HFFc6 (cell line): ENCODE results near the gene SLC9C2. TPM values are rescaled to one million over a fixed set of nuclear protein-coding genes. Genes with fewer than 3 reads are reported as not detected.

Experiments used
- DNase-seq: peaks from one replicate; pipeline ENCODE4 v3.0.0-alpha.2; 2018
- H3K27ac Mint-ChIP-seq: 2 replicates; pipeline ENCODE4 v1.8.0; 2020; ENCODE audit warnings: mild to moderate bottlenecking, mixed read lengths
- H3K27me3 Mint-ChIP-seq: 2 replicates; pipeline ENCODE4 v1.8.0; 2021; ENCODE audit warnings: mild to moderate bottlenecking, moderate library complexity, mixed read lengths; ENCODE audit not compliant: insufficient read depth
- H3K36me3 Mint-ChIP-seq: 2 replicates; pipeline ENCODE4 v1.8.0; 2021; ENCODE audit warnings: low read depth, mixed read lengths
- H3K4me1 Mint-ChIP-seq: 2 replicates; pipeline ENCODE4 v1.8.0; 2020; ENCODE audit warnings: low read depth, mixed read lengths
- H3K4me3 Mint-ChIP-seq: 2 replicates; pipeline ENCODE4 v1.8.0; 2020; ENCODE audit warnings: mild to moderate bottlenecking, moderate library complexity, mixed read lengths
- H3K9me3 Mint-ChIP-seq: 2 replicates; pipeline ENCODE4 v1.8.0; 2020; ENCODE audit warnings: mild to moderate bottlenecking, mixed read lengths
- total RNA-seq, 6 experiments: library from RNA; stranded (reverse); fragmentation: NEBNext Ultra II Directional; extraction: Animal tissue kit (Norgen Biotek cat#: 25700); gene quantifications; 2 replicates in 1 of 6; 3 replicates in 5 of 6; pipeline ENCODE4 v1.2.3, GENCODE V29; 2021
- TF ChIP-seq, protein P1 (sequence below): fragments of 200-600 bp; sonication (generic); IDR thresholded peaks from 2 replicates; pipeline ENCODE4 v1.5.0; 2021; ENCODE audit warnings: antibody characterized with exemption, mild to moderate bottlenecking

Gene SLC9C2
- total RNA-seq, 6 experiments from 2014 or later = not detected

GRCh38 chr1:173451981-173452380 is 150.9 kb downstream of the SLC9C2 start:
- no peak for DNase-seq
- TF ChIP-seq, protein P1, sequence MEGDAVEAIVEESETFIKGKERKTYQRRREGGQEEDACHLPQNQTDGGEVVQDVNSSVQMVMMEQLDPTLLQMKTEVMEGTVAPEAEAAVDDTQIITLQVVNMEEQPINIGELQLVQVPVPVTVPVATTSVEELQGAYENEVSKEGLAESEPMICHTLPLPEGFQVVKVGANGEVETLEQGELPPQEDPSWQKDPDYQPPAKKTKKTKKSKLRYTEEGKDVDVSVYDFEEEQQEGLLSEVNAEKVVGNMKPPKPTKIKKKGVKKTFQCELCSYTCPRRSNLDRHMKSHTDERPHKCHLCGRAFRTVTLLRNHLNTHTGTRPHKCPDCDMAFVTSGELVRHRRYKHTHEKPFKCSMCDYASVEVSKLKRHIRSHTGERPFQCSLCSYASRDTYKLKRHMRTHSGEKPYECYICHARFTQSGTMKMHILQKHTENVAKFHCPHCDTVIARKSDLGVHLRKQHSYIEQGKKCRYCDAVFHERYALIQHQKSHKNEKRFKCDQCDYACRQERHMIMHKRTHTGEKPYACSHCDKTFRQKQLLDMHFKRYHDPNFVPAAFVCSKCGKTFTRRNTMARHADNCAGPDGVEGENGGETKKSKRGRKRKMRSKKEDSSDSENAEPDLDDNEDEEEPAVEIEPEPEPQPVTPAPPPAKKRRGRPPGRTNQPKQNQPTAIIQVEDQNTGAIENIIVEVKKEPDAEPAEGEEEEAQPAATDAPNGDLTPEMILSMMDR = no peak
- peaks cover 30% of the 10 kb centered on the region for H3K4me1 Mint-ChIP-seq

More at GRCh38 chr1:173451981-173452380, 150.9 kb downstream of the SLC9C2 start:
- Mint-ChIP-seq H3K4me3 (no peak overlapping the region), H3K27ac (no peak overlapping the region; the same call in 1 of the 2 replicates), H3K9me3 (no peaks in the 10 kb centered on the region), H3K27me3 (no peaks in the 10 kb centered on the region; the same call in 1 of the 2 replicates), H3K36me3 (peaks cover 30% of the 10 kb centered on the region)

Other genes with a start within 250 kb of the SLC9C2 start
- gene PRDX6, start 125.7 kb downstream of the SLC9C2 start, total RNA-seq = 1,000 to 10,000 TPM in 2 of 6 experiments, 100 to 1,000 TPM in 4; 527 to 1,396 (median 553) TPM
- not detected for gene TEX50, start 32.3 kb upstream of the SLC9C2 start, total RNA-seq
- gene ANKRD45, start 66.8 kb upstream of the SLC9C2 start, total RNA-seq = under 1 TPM in 3 of 6 experiments, not detected in 3; 0.11 to 0.31 (median 0.17) TPM
- gene KLHL20, start 111.9 kb upstream of the SLC9C2 start, total RNA-seq = 10 to 100 TPM; 25.8 to 30.0 (median 27.9) TPM
- gene DARS2, start 221.6 kb upstream of the SLC9C2 start, total RNA-seq = 10 to 100 TPM; 20.5 to 28.9 (median 26.1) TPM
- 10 to 100 TPM; 13.3 to 18.9 (median 15.9) TPM for gene CENPL, start 221.8 kb upstream of the SLC9C2 start, total RNA-seq